Stimulated activated CD4-positive, alpha-beta T cell treated with anti-CD3 and anti-CD28 coated beads, Interleukin-2, amount 100 ng/mL, for 24 hours (primary cell): Measurements from ENCODE around the gene HK3.

Experiments
- DNase-seq, 2 donors: peaks; one replicate each; pipeline ENCODE4 v3.0.0-alpha.2; 2020

Gene HK3

DNA sequence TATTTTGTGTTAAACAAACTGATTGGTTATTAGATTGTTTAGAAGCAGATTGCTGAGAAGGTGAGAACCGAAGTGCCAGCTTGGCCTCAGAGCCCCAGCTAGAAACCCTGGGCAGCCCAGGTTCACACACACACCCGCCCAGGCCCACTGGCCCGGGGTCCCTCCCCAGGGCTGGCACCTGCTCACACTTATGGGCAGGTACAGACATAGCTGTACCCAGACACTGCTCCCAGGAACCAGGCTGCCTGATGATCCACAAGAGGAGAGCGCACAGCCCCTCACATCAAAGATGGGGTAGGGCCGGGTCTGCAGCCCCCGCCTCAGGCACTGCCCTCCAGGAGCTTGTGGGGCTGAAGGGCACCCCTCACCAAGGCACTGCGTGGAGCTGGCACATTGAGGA is 33.2 kb downstream of the HK3 start:
- DNase-seq, result no peak

DNA sequence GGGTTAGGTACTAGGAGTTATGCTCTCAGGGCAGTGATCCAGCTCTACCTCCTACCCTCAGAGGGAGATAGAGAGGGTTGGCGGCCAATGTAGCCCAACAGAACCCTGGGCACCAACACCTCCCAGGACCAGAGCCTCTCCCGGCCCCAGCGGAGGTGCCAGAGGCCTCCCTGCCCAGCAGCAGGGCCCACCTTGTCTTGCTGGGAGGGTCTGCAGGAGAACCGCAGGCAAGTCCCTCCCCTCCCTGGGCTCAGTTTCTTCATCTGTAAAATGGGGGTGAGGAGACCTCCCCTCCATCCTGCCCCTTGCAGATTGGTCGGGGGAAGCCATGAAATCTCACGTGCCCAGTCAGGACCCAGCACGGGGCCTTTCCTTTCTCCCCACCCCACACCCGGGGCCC is 34.4 kb downstream of the HK3 start:
- DNase-seq, result no peak

DNA sequence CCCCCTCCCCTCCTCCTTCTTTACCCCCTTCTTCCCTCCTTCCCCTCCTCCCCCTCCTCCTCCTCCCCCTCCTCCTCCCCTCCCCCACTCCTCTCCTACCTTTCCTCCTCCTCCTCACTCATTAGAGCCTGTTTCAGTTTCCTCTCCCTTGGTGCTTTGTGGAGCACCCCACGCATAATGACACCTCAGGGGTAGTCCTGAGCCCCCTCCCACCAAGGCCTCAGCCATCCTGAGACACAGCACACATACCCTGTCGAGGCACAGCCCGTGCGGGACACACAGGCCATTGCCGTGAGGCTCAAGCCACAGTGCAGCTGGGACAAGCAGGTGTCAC is 35.4 kb downstream of the HK3 start:
- no peak for DNase-seq

DNA sequence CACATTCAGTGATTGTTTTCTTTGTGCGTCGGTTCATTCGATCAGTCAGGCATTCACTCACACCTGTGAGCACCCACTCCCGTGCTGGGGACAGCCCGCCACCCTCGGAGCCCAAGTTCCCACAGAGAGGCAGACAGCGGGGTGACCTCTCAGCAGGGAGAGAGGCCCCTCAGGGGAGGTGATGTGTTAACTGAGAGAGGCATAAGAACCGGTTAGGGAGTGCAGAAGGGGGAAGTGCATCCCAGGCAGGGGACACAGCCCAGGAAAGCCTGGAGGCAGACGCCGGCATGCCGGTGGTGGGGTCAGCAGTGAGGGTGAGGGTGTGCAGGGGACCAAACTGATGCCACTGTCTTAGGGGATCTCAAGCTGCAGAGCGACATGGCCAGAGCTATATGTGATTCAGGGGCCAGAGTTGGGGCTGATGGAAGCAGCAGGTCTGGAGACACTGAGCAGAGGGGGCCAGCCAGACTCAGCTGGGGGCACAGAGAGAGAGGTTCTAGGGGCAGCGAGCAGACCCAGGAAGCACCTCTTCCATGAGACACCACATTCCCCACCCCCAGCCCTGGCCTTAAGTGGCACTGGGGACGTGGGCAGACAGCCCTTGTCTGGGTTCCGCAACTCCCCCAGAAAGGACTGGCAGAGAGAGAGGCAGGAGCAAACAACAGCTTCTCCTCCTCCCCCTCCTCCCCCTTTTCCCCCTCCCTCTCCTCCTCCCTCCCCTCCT is 35.9 kb downstream of the HK3 start:
- DNase-seq, result no peak

DNA sequence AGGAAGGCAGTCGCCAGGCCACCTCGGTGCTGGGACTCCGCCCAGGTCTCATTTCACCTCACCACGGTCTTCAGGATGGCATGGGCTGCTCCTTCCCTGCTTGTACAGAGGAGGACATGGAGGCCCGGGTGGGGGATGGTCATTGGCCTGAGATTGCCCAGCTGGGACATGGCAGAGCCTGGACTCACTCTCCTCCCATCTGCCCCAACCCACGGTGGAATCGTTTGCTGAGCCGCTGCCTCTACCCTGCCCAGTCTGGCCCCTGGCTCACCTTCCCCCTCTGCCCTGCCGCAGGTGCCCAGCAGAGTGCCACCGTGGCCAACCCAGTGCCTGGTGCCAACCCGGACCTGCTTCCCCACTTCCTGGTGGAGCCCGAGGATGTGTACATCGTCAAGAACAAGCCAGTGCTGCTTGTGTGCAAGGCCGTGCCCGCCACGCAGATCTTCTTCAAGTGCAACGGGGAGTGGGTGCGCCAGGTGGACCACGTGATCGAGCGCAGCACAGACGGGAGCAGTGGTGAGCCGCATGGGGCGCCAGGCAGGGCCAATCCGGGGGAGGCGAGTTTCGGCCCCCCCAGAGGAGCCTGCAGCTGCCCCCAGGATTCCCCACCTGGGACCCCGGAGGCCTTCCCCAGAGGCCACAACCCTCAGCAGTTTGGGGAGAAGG is 36.7 kb downstream of the HK3 start:
- DNase-seq, result no peak

DNA sequence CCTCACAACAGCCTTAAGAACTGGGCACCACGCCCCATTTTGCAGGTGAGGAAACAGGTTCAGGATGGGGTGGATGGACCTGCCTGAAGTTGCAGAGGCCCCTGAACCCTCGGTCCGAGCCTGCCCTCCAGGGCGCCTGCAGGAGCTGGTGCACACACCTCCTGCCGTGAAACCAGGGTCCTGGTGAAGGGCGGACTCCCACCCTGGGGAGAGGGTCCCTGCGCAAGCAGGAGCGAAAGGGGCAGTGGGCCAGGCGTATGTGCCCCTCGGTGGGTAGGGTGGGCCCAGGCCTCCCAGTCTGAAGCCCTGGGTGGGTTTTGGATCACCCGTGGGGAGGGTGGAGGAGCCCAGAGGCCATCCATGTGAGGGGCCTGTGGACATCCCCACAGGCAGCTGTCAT is 37.9 kb downstream of the HK3 start:
- no peak for DNase-seq

DNA sequence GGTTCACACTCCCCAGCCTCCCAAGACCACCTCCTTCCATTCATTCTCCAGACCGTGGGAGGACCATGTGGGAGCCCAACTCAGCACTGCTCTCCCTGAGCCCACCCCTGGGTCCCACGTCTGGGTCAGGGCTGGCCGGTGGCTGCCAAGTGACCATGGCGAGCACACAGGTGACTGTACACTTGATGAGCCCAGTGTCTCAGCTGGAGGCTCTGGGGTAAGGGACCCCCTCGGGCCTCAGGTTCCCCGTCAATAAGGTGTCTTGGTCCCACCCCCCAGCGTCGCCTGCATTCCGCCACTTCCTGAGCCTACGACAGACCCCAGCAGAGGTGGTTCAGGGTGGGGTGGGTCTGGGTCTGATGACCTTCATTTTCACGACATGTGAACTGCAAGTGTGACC is 38.8 kb downstream of the HK3 start:
- no peak for DNase-seq

DNA sequence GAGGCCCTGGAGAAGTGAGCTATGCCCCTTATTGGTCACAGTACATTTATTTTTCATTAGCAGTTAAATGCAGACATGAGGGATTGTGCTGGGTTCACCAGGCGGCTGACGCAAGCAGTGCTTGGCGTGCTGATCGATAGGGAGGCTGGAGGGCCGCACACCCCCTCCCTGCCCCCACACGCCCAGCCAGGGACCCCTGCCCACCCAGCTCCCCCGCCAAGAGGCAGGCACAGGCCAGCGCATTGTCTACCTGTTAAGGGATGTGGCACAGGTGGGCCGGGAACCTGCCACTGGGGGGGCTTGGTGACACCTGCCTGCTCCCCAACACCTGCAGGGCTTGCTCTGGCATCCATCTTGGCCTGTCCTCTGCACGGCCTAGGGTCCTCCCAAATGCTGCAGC is 39.2 kb downstream of the HK3 start:
- no peak for DNase-seq

DNA sequence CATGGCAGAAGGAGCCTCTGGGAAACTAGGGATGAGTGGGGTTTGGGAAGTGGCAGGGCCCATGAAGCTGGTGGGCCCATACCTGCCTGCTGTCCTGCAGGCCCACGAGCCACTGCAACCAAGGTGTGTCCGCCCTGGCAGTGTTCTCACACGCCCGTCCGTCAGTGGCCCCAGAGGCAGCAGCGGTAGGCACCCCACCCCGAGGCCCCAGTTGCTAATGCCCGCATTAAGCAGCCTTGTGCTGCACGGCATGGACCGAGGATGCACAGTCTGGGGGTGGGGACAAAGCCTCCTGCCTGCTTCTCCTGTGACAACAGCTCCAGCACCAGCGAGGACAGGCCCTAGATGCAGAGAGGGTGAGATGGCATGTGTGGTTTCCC is 41.3 kb downstream of the HK3 start:
- DNase-seq, result no peak

DNA sequence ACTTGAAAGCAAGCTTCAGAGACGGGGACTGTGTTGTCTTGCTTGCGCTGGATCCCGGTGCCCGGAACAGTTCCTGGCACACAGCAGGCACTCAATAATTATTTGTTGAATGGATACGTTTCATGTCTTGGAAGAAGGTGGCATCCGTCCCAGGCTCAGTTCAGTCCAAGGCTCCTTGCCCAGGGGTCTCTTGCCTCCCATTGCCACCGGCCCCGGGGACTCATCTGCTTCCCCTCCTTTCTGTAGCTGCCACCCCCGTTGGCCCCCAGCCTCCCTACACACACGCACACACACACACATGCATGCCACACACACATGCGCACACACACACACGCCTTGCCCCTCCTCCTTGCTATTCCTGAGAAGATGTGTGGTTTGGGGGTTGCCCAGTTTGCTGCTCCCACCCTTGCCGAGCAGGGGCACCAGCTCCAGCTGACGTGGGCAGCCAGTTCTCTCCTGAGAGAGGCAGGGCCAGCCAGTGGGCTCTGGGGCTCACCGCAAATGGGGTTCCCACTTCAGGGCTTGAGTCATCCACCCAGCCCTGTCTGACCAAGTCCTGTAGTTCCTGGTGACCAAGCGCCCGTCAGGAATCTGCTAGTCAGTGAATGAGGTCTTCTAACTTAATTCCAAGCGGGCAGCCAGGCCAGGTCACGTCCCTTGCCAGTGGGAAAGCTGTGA is 41.8 kb downstream of the HK3 start:
- no peak for DNase-seq

DNA sequence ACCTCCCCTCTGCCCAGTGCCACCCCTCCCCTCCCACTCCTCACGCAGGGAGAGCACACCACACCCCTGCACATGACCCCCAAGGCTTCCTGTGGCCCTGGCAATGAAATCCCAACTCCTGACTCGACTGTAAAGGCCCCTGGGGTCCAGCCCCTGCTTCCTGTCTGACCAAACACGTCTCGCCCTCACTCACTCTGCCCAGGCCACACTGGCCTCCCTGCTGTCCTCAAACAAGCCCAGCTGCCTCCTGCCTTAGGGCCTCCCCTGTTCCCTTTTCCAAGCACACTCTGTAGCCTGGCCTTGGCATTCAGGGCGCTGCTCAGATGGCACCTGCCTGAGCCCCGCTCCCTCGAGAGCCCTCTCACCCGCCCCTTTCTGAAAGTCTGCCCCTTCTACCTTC is 42.4 kb downstream of the HK3 start:
- DNase-seq, result no peak

DNA sequence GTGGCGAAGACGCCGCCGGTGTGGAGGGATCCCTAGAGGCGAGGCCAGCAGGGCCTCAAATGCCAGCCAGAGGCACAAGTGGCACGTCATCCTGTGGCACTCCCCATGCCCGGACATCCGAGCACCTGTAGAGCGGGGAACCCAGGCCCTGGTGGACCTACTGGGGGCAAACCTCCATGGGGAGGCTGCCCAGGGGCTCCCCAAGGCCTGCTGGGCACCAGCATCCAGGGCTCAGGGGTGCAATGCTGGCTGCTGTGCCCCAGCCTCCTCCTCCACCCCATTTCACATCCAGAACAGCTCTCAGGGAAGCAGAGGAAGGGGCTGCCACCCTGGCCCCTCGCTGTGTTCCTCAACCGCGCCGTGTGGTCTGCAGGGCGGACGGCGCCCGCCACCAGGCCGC is 43.5 kb downstream of the HK3 start:
- DNase-seq, result no peak

DNA sequence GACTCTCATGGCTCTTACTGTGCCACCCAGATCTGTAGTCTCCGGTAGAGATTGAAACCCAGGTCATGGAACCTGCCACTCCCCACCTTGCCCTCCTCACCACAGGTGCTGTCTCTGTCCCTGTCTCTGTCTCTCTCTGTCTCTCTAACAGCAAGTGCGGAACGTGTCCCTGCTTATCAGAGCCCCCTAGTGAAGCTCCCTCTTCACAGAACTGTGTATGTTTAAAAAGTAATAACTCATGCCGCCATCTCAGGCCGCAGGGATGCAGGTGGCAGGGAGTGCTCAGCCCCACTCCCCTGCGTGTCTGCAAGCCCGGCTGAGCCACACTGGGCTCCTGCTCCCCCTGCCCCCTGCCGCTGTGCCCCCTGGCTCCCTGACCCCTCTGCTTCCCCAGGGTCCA is 45.0 kb downstream of the HK3 start:
- no peak for DNase-seq

DNA sequence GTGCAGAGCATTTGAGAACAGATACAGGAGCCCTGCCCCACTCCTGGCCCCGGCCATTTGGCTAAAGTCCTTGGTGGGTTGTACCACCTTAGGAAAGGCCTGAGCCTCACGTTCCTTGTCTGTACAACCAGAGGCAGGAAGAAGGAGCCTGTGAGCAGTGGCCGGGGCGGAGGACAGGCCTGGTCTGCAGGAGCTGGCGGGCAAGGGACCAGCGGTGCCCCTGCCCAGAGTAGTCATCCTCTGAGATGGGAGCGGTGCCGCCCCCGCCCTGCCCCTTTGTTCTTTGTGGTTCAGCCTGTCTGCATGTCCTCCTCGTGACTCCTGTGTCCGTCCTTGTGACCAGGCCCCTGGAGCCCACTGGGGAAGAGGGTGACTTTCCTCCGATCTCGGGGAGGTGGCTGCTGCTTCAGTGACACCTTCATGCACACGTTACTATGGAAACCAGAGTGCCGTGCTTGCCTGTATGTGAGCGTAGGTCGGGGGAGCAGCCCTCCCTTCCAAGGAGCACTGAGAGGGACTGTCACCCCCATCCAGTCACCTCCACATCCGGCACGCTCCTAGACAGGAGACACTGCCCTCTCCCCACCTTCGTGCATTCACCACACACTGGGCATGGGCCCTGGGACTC is 45.9 kb downstream of the HK3 start:
- DNase-seq, result no peak

DNA sequence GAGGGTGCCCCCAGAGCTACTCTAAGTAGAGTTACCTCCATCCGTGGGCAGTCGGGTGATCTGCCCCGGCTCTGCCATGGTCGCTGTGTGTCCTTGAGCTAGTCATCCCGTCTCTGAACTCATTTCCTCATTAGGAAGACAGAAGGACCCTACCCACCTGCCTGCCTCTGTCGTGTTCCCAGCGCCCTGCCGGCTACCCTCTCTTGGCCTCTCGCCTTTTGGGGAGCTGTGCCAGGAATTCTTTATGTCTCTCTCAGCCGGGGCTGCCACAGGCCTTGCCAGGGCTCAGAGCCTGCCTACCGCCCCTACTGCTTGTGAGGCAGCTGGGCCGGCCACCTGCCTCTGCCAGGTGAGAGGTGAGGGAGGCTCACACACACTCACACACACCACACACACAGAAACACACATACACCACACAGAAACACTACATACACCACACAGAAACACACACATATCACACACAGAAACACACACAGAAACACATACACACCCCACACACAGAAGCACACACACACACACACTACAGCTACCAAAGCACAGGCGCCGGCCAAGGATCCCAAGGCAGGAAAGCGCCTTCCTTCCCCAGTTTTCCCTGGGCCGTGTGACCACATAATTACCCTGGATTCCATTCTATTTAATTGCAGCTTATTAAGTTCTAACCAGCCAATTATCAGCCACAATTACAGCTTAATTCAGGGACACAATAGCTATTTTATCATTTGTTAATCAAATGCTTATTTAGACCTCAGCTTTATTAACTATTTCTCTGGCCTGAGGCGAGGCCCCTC is 47.1 kb downstream of the HK3 start:
- DNase-seq, result no peak

DNA sequence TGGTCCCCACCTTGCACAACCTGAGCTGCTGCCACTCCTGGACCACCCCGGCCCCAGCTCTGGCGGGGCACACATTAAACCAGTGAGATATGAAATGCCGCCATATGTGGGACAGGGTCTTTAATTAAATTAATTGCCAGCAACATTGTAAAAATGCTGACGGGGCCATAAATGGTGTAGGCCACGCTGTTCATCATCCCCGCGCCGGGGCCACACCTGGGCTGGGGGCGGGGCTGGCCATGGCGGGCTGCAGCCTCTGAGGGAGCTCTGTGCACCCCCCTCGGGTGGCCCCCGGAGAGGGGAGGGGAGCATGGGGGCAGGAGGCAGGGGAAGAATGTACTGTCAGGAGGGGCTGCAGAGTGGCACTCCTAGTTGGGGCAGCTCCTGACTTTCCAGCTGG is 47.8 kb downstream of the HK3 start:
- DNase-seq, result no peak

DNA sequence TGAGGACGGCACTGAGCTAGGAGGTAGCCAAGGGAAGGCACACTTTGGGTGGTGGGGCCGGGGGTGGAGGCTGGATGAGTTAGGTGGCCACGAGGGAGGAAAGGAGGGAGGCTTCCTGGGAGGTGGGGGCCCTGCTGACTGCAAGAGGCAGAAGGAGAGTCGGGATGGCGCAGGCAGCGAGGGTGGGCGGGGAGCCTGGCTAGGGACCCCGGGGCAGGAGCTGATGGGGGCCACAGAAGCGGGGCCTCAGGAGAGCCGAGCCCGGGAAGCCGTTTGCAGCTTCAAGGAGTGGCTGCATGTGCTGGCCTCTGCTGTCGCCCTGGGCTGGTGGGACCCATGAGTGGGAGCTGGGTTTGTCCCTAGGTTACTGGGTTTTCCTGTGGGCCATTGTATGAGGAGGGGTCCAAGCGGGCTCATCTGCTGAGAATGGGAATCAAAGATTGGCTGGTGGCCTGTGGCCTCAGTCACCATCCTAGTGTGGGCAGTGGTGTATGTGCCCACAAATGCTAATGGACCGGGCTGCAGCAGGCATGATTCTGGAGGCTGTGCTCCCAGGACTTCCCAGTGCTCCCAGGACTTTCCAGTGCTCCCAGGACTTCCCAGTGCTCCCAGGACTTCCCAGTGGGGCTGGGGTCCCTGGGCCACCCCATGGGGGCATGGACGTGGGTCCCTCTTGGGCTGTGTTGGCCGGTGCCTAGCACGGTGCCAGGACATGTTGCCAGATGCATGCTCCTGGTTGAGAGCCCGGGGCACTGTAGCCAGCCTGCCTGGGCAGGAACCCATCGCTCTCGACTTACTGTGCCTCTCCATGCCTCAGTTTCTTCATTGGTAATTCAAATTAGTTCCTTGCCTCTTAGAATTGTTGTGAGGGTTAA is 48.5 kb downstream of the HK3 start:
- DNase-seq, result no peak

DNA sequence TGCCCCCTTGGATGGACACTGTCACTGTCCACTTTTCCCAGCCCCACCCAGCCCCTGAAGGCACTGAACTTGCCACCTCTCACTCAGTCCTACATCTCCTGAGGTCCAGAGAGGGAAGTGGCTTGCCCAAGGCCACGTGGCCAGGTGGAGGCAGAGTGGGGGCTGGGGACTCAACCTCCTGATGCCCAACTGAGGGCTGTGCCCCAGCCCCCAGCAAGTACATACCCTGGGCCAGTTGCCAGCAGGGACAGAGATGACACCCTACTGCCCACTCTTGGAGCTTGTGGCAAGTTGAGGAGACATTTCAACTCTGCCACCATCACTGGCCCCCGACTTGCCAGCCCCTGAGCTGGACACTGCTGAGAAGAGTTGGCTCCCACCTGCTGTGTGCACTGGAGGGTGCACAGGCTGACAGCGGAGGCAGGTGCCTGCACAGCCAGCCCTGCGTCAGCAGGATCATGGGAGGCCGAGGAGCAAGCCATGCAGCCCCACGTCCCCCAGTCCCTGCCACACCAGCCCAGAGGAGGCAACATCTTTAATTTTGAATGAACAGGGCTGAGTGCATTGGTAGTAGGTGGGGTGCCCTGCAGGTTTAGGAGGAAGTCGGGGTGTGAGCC is 49.4 kb downstream of the HK3 start:
- DNase-seq, result no peak

DNA sequence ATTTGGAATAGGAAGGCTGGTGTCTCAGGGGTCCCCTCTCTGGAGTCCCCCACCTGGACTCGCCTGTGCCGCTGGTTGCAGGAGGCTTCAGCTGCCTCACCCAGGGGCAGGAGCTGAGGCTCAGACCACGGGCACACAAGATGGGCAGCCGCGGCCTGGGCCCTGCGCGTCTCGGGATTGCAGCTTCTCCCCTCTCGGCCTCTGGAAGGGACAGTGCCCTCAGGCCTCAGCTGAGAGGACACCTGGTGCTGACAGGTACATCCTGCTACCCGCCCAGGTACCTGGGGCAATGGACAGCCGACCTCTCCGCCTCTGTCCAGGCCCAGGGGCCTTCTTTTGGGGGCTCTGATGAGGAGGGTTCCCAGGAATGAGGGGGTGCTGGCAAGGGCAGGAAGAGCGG is 50.5 kb downstream of the HK3 start:
- DNase-seq, result no peak

DNA sequence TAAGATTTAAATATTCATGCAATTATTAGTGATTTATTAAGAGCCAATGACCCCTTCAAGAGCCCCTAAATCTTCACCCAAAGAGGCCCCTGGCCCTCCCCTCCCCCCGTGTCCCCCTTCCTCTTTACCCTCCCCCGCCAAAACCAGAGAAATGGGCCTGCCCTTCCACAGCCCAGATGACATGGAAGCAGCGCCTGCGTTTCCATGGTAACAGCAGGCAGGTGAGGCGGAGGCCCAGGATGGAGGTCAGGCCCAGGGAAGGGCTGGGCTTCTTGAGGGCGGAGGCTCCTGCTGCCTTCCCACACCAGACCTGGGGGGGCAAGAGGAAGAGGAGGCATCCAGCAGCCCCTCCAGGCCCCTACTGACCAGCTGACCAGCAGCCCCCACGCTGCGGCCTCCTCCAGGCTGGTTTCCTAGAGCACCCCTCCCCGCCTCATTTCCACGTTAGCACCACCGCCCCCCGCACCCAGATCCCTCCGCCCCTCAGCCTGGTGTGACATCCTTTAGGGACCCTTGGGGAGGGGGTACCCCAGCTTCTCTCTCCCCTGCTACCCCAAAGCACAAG is 51.3 kb downstream of the HK3 start:
- no peak for DNase-seq

DNA sequence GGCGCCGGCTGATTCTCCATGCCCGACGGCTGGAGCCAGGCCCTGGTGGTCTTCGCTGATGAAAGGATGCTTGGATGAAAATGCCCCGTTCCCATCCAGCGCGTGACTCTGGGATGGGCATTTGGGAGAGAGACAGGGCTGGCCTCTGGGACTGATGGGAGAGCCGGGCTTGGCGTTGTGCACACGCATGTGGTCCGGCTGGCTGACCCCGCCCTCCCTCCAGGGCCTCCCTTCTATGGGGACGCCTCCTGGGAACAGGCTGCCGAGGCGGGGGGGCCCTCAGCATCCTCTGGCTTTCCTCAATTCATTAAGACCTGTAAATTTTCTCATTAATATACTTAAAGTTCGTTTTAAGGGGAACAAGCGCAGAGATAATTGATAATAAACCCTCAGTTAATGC is 52.0 kb downstream of the HK3 start:
- no peak for DNase-seq
